ENCODE results near the gene GPAT2.
"Not testable (repeated sequence)": the region's sequence is repeated elsewhere in the genome, so short reads cannot be mapped to it uniquely, and the experiment has no call there.

- TF ChIP-seq CTCF (IDR thresholded peaks at IDR 0.05; ENCODE audit: borderline replicate concordance, extremely low read depth, low read length, poor library complexity, severe bottlenecking); EZH2 (IDR thresholded peaks at IDR 0.05; ENCODE audit: borderline replicate concordance, low read depth, low read length, severe bottlenecking): not testable (repeated sequence)
These were observed 32.5 kb upstream of the GPAT2 start for GRCh38 chr2:96067098-96067660.
